Small intestine (tissue), 16 donors: ENCODE data around the gene FLT3. TPM values are rescaled to one million over a fixed set of nuclear protein-coding genes. Genes with fewer than 3 reads are reported as not detected.
"Not testable (repeated sequence)": the region's sequence is repeated elsewhere in the genome, so short reads cannot be mapped to it uniquely, and the experiment has no call there.

Experiments
- DNase-seq, 2 donors: peaks; one replicate each; pipeline versions ENCODE4 v3.0.0 to v3.0.0-alpha.2; 2013
- FAIRE-seq: peaks from 2 replicates; lab custom pipeline; 2012; peaks lifted over from hg19 to GRCh38; lab: Jason Lieb, UNC
- H3K27ac ChIP-seq, 3 donors: one replicate each; pipeline ENCODE4 v1.5.1; 2013; ENCODE audit warnings: low read length in 2 of 3, mild to moderate bottlenecking in 2 of 3, control low read depth in 1 of 3, inconsistent platforms in 1 of 3, low read depth in 1 of 3, moderate library complexity in 1 of 3
- H3K27me3 ChIP-seq, 3 donors: one replicate each; pipeline ENCODE4 v1.6.1; 2013; ENCODE audit warnings: low read length in 3 of 3, inconsistent platforms in 1 of 3; ENCODE audit not compliant: control insufficient read depth in 3 of 3, insufficient read depth in 3 of 3
- H3K36me3 ChIP-seq, 3 donors: one replicate each; pipeline ENCODE4 v1.6.1; 2013; ENCODE audit warnings: low read length in 3 of 3, inconsistent platforms in 1 of 3, low read depth in 1 of 3, mild to moderate bottlenecking in 1 of 3, moderate library complexity in 1 of 3; ENCODE audit not compliant: control insufficient read depth in 3 of 3, insufficient read depth in 2 of 3
- H3K4me1 ChIP-seq, 3 donors: one replicate each; pipeline ENCODE4 v1.6.1; 2013; ENCODE audit warnings: low read length in 2 of 3, inconsistent platforms in 1 of 3, low read depth in 1 of 3, mild to moderate bottlenecking in 1 of 3, moderate library complexity in 1 of 3; ENCODE audit not compliant: control insufficient read depth in 3 of 3, insufficient read depth in 2 of 3
- H3K4me3 ChIP-seq, 3 donors: one replicate each; pipeline ENCODE4 v1.5.1; 2013; ENCODE audit warnings: low read length in 3 of 3, control low read depth in 1 of 3, inconsistent platforms in 1 of 3, low read depth in 1 of 3, mild to moderate bottlenecking in 1 of 3, moderate library complexity in 1 of 3
- H3K9me3 ChIP-seq, 2 donors: one replicate each; pipeline ENCODE4 v1.6.1; 2013; ENCODE audit warnings: low read depth in 1 of 2, low read length in 1 of 2; ENCODE audit not compliant: control insufficient read depth in 2 of 2, insufficient read depth in 1 of 2
- WGBS, 3 donors: extraction: QIAGEN DNeasy Blood & Tissue Kit; methylation state at CpG; one replicate each; pipeline ENCODE4 v1.1.7; 2013; 5-methylcytosine and 5-hydroxymethylcytosine counted together
- long read RNA-seq, 10 donors: transcript quantifications; one replicate each; lab custom pipeline, GENCODE V29; 2026
- polyA plus RNA-seq, 4 donors: library from polyadenylated mRNA; stranded (reverse) in 3 of 4; unstranded in 1 of 4; fragments of 200-250 nt in 3 of 4; fragments of 120-200 nt in 1 of 4; gene quantifications; one replicate each; pipeline versions ENCODE4 v1.2.1 to v1.2.3, GENCODE V29; 2013
- donor health status: healthy with polysubstance abuse.
- donor health status: control.
- donor health status: control.
- donor health status: Bipolar disorder and iron deficiency.
- donor health status: healthy.

Gene FLT3
- polyA plus RNA-seq: under 1 TPM in 3 of 4 donors, not detected in 1; 0.19 to 0.83 (median 0.27) TPM
- long read RNA-seq, donor 1: 0 reads
- long read RNA-seq, donor 2: 0 reads
- long read RNA-seq, donor 3: 0 reads
- long read RNA-seq, donor 4: 0 reads
- long read RNA-seq, donor 5: 0 reads
- long read RNA-seq, donor 6: 0 reads
- long read RNA-seq, donor 7: 0 reads
- long read RNA-seq, donor 8: 0 reads
- long read RNA-seq, donor 9: 0 reads
- long read RNA-seq, donor 10: 0 reads

DNA sequence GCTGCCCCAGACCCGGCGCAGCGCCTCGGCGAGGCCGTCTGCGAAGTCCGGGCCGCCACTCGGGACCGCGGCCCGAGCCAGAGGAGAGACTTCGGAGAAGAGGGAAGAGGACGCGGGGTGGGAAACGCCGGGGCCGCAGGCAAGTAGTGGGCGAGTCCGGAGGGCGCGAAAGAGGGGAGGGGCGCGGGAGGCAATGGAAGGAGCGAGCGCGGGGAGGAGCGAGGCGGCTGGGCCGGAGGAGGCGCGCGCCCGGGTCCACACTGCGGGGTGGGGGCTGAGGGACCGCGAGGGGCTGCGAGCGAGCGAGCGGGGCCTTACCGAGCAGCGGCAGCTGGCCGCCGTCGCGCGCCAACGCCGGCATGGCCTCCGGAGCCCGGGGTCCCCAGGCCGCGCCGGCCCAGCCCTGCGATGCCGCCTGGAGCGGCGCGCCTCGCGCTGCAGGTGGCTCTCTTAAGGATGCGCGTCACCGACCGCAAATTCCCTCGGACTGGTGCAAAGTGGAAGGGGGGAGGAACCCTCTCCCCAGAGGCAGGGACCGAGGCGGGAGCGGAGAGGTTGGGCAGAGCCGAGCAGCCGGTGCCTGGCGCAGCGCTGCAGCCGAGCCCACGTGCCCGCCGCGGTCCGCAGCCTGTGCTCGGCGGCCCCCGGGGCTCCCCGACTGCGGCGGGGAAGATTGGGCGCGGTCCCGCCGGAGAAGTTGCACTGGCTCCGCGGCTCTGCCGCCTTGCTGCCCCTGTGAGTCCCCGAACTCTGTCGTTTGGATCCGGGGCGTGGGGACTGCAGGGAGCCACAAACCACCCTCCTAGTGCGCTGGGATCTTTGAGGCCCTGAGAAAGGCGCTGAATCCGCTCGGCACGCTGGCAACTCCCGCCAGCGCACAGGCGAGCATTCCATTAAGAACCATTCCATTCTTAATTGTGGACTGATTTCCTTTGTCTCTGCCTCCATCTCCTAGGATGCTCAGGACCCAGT, at the start of gene FLT3:
FLT3 (minus strand) TSS at position 427 of the 972 bp plus-strand sequence; CDS start at position 361, 66 bp downstream.
- Histone ChIP-seq H3K4me1 (peaks cover 0 to 2% (median 0%) of the 10 kb centered on the region in 3 donors), H3K9me3 (peaks cover 0 to 2% of the 10 kb centered on the region in 2 donors), H3K27ac (no peak within 1 kb of the TSS), H3K27me3 (peaks cover 17 to 45% (median 29%) of the 10 kb centered on the region in 3 donors), H3K36me3 (no peaks in the 10 kb centered on the region), H3K4me3 (peak within 1 kb of the TSS in 2 of 3 donors; percentile 25 to 49)
- 1% methylated on average over 67 to 106 of the region's 106 CpGs for WGBS, 3 donors
- FAIRE-seq (no peak), DNase-seq (peak; percentile 7 to 50)

DNA sequence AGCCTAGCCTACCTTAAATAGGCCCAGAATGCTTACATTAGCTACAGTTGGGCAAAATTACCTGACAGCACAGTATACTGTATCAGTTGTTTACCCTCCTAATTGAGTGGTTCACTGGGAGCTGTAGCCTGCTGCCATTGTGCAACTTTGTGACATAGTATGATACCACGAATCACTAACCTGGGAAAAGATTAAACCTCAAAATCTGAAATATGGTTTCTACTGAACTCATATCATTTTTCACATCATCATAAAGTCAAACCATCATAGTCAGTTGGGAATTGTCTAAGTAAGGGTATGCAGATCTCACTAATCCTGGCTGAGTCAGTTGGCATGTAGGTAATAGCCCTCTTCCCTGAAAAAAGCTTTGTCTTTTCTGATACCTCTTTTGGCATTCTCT, 47.1 kb upstream of the FLT3 start:
- 32 to 75% (median 46%) methylated on average over 1 of the region's 1 CpG for WGBS, 3 donors
- Histone ChIP-seq H3K27ac (no peak overlapping the region), H3K36me3 (peaks cover 2 to 5% (median 2%) of the 10 kb centered on the region in 3 donors), H3K9me3 (no peaks in the 10 kb centered on the region), H3K4me3 (no peak overlapping the region), H3K27me3 (no peaks in the 10 kb centered on the region), H3K4me1 (no peaks in the 10 kb centered on the region)
- DNase-seq (no peak), FAIRE-seq (no peak)

DNA sequence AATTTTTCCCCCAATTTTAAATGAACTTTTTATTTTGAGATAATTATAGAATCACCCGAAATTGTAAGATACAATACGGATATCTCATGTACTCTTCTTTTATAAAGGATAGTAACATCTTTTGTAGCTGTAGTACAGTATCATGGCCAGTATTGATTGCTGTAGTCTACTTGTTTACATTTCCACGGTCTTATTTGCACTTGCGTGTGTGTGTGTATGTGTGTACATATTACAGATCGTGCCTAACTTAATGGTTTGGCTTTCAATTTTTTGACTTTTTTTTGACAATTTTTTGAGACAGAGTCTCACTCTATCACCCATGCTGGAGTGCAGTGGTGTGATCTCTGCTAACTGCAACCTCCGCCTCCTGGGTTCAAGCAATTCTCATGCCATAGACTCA, 44.7 kb upstream of the FLT3 start:
- H3K4me1 ChIP-seq: peaks cover 0 to 3% (median 0%) of the 10 kb centered on the region in 3 donors
- no peak for FAIRE-seq
- no peak overlapping the region for H3K27ac ChIP-seq
- DNase-seq: no peak
- no peaks in the 10 kb centered on the region for H3K9me3 ChIP-seq
- 82 to 86% (median 84%) methylated on average over 6 of the region's 6 CpGs for WGBS, 3 donors
- H3K27me3 ChIP-seq: no peaks in the 10 kb centered on the region
- no peak overlapping the region for H3K4me3 ChIP-seq
- H3K36me3 ChIP-seq: peaks cover 2 to 4% (median 2%) of the 10 kb centered on the region in 3 donors

DNA sequence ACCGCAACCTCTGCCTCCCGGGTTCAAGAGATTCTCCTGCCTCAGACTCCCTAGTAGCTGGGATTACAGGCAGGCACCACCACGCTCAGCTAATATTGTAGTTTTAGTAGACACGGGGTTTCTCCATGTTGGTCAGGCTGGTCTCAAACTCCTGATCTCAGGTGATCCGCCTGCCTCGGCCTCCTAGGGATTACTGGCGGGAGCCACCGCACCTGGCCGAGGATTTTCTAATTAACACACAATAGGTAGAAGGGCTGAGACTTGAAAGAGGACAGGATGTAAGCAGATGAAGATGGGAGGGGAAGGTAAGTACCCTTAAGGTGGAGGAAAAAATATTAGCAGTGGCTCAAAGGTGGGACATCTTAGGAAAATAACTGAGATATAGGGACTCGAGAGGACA, 41.2 kb upstream of the FLT3 start:
- WGBS, 3 donors: 75 to 84% (median 83%) methylated on average over 10 of the region's 10 CpGs

DNA sequence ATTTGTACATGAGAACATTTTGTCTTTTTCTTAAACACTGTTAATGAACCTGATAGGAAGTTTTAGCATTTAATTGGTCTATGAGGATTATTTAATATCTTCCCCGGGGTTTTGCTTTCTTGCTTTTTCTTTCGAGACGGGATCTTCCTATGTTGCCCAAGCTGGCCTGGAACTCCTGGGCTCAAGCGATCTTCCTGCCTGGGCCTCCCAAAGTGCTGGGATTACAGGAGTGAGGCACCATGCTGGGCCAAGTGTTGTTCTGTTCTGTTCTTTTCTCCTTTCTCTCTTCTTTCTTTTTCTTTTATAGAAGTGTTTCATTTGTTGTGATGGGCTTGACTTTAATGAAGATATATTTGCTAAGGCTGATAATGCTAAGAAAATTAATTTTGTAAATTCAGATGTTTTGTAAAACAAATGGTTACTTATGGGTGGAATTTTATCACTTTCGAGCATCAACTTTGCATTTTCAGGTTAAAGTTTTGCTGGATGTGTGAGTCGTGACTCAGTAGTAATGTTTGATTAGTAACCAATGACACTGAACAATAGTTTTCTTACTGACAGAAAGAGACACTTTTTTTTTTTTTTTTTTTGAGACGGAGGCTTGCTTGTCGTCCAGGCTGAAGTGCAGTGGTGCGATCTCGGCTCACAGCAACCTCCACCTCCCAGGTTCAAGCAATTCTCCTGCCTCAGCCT, 40.2 kb upstream of the FLT3 start:
- WGBS, 3 donors: 53 to 65% (median 59%) methylated on average over 8 to 10 of the region's 10 CpGs
- DNase-seq: no peak
- no peaks in the 10 kb centered on the region for H3K36me3 ChIP-seq
- peaks cover 0 to 3% (median 0%) of the 10 kb centered on the region in 3 donors for H3K4me1 ChIP-seq
- H3K27me3 ChIP-seq: no peaks in the 10 kb centered on the region
- H3K27ac ChIP-seq: peak overlapping the region in 1 of 3 donors; percentile 99
- peak overlapping the region in 2 of 3 donors; percentile 65 to 98 for H3K4me3 ChIP-seq
- no peaks in the 10 kb centered on the region for H3K9me3 ChIP-seq
- FAIRE-seq: no peak

More for the DNA sequence above, 41.2 kb upstream of the FLT3 start:
- FAIRE-seq, H3K27me3 ChIP-seq, H3K9me3 ChIP-seq, H3K27ac ChIP-seq, H3K4me1 ChIP-seq, DNase-seq, H3K36me3 ChIP-seq: not testable (repeated sequence)
- peak overlapping the region in 1 of 3 donors; percentile 13 for H3K4me3 ChIP-seq

DNA sequence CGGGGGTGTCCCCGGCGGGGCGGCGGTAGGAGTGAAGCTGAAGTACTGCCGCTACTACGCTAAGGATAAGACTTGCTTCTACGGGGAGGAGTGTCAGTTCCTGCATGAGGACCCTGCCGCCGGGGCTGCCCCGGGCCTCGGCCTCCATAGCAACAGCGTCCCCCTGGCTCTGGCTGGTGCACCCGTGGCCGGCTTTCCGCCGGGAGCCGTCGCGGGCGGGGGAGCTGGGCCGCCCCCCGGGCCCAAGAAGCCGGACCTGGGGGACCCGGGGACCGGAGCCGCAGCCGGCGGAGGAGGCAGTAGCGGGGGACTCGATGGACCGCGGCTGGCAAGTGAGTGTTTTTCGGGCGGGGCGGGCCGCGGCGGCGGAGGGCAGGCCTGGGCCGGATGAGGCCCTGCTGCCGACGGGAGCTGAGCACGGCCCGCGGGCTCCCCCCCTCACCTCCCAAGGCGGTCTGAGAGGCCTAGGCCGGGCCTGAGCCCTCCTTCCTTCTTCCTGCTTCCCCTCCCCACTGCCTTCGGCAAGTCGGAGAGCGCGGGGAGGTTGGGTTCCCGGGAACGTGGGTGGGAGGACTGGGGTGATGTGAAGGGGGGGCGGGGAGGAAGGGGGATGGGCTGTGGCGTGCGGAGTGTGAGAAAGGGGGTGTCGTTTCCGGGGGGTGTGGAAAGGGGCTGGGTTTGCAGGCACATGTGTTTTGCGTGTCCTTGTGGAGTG, 38.5 kb upstream of the FLT3 start:
- Histone ChIP-seq H3K9me3 (no peaks in the 10 kb centered on the region), H3K27ac (peak overlapping the region; percentile 98 to 100 (median 99)), H3K4me1 (peaks cover 0 to 3% (median 0%) of the 10 kb centered on the region in 3 donors), H3K27me3 (no peaks in the 10 kb centered on the region), H3K36me3 (no peaks in the 10 kb centered on the region), H3K4me3 (peak overlapping the region; percentile 65 to 98 (median 98))
- FAIRE-seq (no peak), DNase-seq (peak; percentile 79 to 92)
- WGBS, 3 donors: 0 to 1% (median 0%) methylated on average over 38 to 60 of the region's 60 CpGs

DNA sequence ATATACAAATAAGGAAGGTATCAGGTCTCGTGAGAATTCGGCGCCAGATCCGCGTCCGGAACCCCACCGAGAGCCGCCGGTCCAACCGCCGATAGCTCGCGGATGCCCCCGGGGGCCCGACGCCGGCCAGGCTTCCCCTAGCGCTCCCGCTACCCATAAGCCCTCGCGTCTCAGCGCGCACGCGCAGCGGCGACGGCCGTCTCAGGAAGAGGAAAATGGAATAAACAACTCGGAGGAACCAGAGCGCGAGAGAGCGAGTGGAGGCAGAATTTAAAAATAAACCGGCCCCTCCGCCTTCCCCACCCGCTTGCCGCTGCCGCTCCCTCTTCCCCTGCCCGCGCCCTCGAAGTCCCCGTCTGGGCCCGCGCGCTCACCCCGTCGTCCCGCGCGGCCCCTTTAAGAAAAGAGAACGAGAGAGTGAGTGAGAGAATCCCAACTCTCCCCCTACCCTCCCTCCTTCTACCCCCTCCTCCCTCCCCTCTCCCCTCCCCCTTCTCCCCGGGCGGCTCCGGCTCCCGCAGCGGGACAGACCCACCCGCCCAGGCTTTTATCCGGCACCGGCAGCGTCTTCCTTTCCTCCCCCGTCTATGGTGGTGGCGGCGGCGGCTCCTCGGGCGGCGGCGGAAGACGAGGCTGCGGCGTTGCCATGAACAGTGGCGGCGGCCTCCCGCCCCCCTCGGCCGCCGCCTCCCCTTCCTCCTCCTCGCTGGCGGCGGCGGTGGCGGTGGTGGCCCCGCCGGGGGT, 37.8 kb upstream of the FLT3 start, which contains the start of gene PAN3:
PAN3 (plus strand) TSS at position 534 of the 744 bp plus-strand sequence; CDS start at position 647, 113 bp downstream.
- Histone ChIP-seq H3K27me3 (no peaks in the 10 kb centered on the region), H3K36me3 (no peaks in the 10 kb centered on the region), H3K4me1 (peaks cover 0 to 3% (median 0%) of the 10 kb centered on the region in 3 donors), H3K27ac (peak within 1 kb of the TSS; percentile 98 to 100 (median 99)), H3K4me3 (peak within 1 kb of the TSS; percentile 65 to 98 (median 98)), H3K9me3 (no peaks in the 10 kb centered on the region)
- DNase-seq (peak; percentile 89 to 98), FAIRE-seq (no peak)
- 0 to 1% (median 0%) methylated on average over 60 to 84 of the region's 84 CpGs for WGBS, 3 donors
